Measurements from ENCODE around the gene SDK2.

SDK2 gene

GRCh38 chr17:73652886-73653480 is 8.7 kb upstream of the SDK2 start:
- no peak for FAIRE-seq

GRCh38 chr17:73650617-73651200 is 6.5 kb upstream of the SDK2 start:
- FAIRE-seq = no peak

- FAIRE-seq = no peak
These were observed 5.9 kb upstream of the SDK2 start for GRCh38 chr17:73650140-73650539.

- FAIRE-seq = no peak
These were observed 4.7 kb upstream of the SDK2 start for GRCh38 chr17:73648974-73649373.

- no peak for FAIRE-seq
These were observed 4.2 kb upstream of the SDK2 start for GRCh38 chr17:73648543-73648820.

- no peak for FAIRE-seq
These were observed 3.7 kb upstream of the SDK2 start for GRCh38 chr17:73647772-73648542.

GRCh38 chr17:73647301-73647695 is 3.1 kb upstream of the SDK2 start:
- FAIRE-seq = no peak

- no peak for FAIRE-seq
These were observed 2.4 kb upstream of the SDK2 start for GRCh38 chr17:73646409-73647300.

GRCh38 chr17:73645050-73645871 is 1.0 kb upstream of the SDK2 start:
- FAIRE-seq = no peak

GRCh38 chr17:73643852-73644144 is 447 bp downstream of the SDK2 start:
- no peak for FAIRE-seq

GRCh38 chr17:73643001-73643851 is 1.0 kb downstream of the SDK2 start:
- no peak for FAIRE-seq

- no peak for FAIRE-seq
These were observed 1.6 kb downstream of the SDK2 start for GRCh38 chr17:73642659-73643000.

- FAIRE-seq = no peak
These were observed 2.2 kb downstream of the SDK2 start for GRCh38 chr17:73641826-73642600.

- FAIRE-seq = no peak
These were observed 3.6 kb downstream of the SDK2 start for GRCh38 chr17:73640691-73641090.

GRCh38 chr17:73639932-73640331 is 4.3 kb downstream of the SDK2 start:
- no peak for FAIRE-seq

- no peak for FAIRE-seq
These were observed 4.9 kb downstream of the SDK2 start for GRCh38 chr17:73639322-73639721.

GRCh38 chr17:73638556-73638955 is 5.7 kb downstream of the SDK2 start:
- FAIRE-seq = no peak

GRCh38 chr17:73637866-73638265 is 6.4 kb downstream of the SDK2 start:
- FAIRE-seq = no peak

- no peak for FAIRE-seq
These were observed 9.0 kb downstream of the SDK2 start for GRCh38 chr17:73635101-73635817.

GRCh38 chr17:73634629-73635028 is 9.6 kb downstream of the SDK2 start:
- FAIRE-seq = no peak

GRCh38 chr17:73633736-73634135 is 10.5 kb downstream of the SDK2 start:
- FAIRE-seq = no peak
